WTC11 (cell line): Measurements from ENCODE around the gene LRRC31. TPM values are rescaled to one million over a fixed set of nuclear protein-coding genes. Genes with fewer than 3 reads are reported as not detected.

ENCODE experiments used
- ATAC-seq: fragments of 200-7000 bp; cut with Tn5 transposase; 2 replicates; pipeline ENCODE4 v1.10.0; 2021; ENCODE audit warnings: mild to moderate bottlenecking, moderate library complexity
- CTCF ChIA-PET: fragments of 300-600 bp; sonication (Branson Sonifier 250); formaldehyde crosslinking; loops from one replicate; lab custom pipeline; 2021; ENCODE audit warnings: antibody characterized with exemption; lab: Charles Lee
- POLR2A ChIA-PET: fragments of 350-600 bp; sonication (Branson Sonifier 250); formaldehyde crosslinking; loops from one replicate; lab custom pipeline; 2021; ENCODE audit warnings: antibody characterized with exemption; lab: Charles Lee
- DNase-seq: peaks from one replicate; pipeline ENCODE4 v3.0.0; 2021; ENCODE audit warnings: low spot score
- H3K27ac Mint-ChIP-seq: 2 replicates; pipeline ENCODE4 v1.8.0; 2021; ENCODE audit warnings: mixed read lengths
- H3K27me3 Mint-ChIP-seq: 2 replicates; pipeline ENCODE4 v1.8.0; 2021; ENCODE audit warnings: low read depth, mild to moderate bottlenecking, moderate library complexity, mixed read lengths
- H3K36me3 Mint-ChIP-seq: 2 replicates; pipeline ENCODE4 v1.8.0; 2021; ENCODE audit warnings: mixed read lengths
- H3K4me1 Mint-ChIP-seq: 2 replicates; pipeline ENCODE4 v1.8.0; 2022; ENCODE audit warnings: mixed read lengths
- H3K4me3 Mint-ChIP-seq: 2 replicates; pipeline ENCODE4 v1.8.0; 2021; ENCODE audit warnings: mild to moderate bottlenecking, moderate library complexity, mixed read lengths
- H3K9me3 Mint-ChIP-seq: 2 replicates; pipeline ENCODE4 v1.8.0; 2021; ENCODE audit warnings: mixed read lengths
- ELF4 ChIP-seq: sonication (generic); formaldehyde crosslinking; IDR thresholded peaks from 2 replicates; pipeline ENCODE4 v1.8.1; 2022; ENCODE audit warnings: low read depth, mild to moderate bottlenecking, moderate library complexity, missing genetic modification reagents
- ESRRA ChIP-seq: sonication (generic); formaldehyde crosslinking; IDR thresholded peaks from 2 replicates; pipeline ENCODE4 v1.8.1; 2022; ENCODE audit warnings: mild to moderate bottlenecking, missing genetic modification reagents, borderline replicate concordance
- HMGA2 ChIP-seq: fragments of 250-450 bp; sonication (Bioruptor Pico); IDR thresholded peaks from 2 replicates; pipeline ENCODE4 v1.4.0; 2021; ENCODE audit warnings: mild to moderate bottlenecking, moderate library complexity
- JAZF1 ChIP-seq: fragments of 250-450 bp; sonication (Bioruptor Pico); IDR thresholded peaks from 2 replicates; pipeline ENCODE4 v1.9.0; 2021; ENCODE audit warnings: moderate library complexity, mild to moderate bottlenecking, inconsistent platforms
- MLX ChIP-seq: sonication (generic); formaldehyde crosslinking; IDR thresholded peaks from 2 replicates; pipeline ENCODE4 v1.8.1; 2023; ENCODE audit warnings: mild to moderate bottlenecking, missing genetic modification reagents, moderate library complexity
- NFE2L1 ChIP-seq: sonication (generic); formaldehyde crosslinking; IDR thresholded peaks from 2 replicates; pipeline ENCODE4 v1.8.1; 2023; ENCODE audit warnings: missing genetic modification reagents
- NR3C1 ChIP-seq: sonication (generic); formaldehyde crosslinking; conservative IDR thresholded peaks from 2 replicates; pipeline ENCODE4 v1.8.1; 2023; ENCODE audit warnings: low read depth, mild to moderate bottlenecking, missing genetic modification reagents
- RORB ChIP-seq: fragments of 250-450 bp; sonication (Bioruptor Pico); IDR thresholded peaks from 2 replicates; pipeline ENCODE4 v1.9.0; 2021; ENCODE audit warnings: mild to moderate bottlenecking
- SP1 ChIP-seq: sonication (generic); formaldehyde crosslinking; conservative IDR thresholded peaks from 2 replicates; pipeline ENCODE4 v1.8.1; 2022; ENCODE audit warnings: missing genetic modification reagents
- STAT6 ChIP-seq: sonication (generic); formaldehyde crosslinking; conservative IDR thresholded peaks from 2 replicates; pipeline ENCODE4 v1.8.1; 2023; ENCODE audit warnings: mild to moderate bottlenecking, low read depth, missing genetic modification reagents, moderate library complexity
- TEAD1 ChIP-seq: sonication (generic); formaldehyde crosslinking; IDR thresholded peaks from 2 replicates; pipeline ENCODE4 v1.8.0; 2022; ENCODE audit warnings: mild to moderate bottlenecking, missing genetic modification reagents
- TEAD4 ChIP-seq: sonication (generic); formaldehyde crosslinking; IDR thresholded peaks from 2 replicates; pipeline ENCODE4 v1.8.0; 2022; ENCODE audit warnings: mild to moderate bottlenecking, missing genetic modification reagents
- TP53 ChIP-seq: sonication (generic); formaldehyde crosslinking; IDR thresholded peaks from 2 replicates; pipeline ENCODE4 v1.8.1; 2023; ENCODE audit warnings: mild to moderate bottlenecking, missing genetic modification reagents
- ZMAT4 ChIP-seq: fragments of 250-450 bp; sonication (Bioruptor Pico); IDR thresholded peaks from 2 replicates; pipeline ENCODE4 v1.9.0; 2021; ENCODE audit warnings: mild to moderate bottlenecking
- ZNF219 ChIP-seq: sonication (generic); formaldehyde crosslinking; IDR thresholded peaks from 2 replicates; pipeline ENCODE4 v1.8.0; 2023; ENCODE audit warnings: missing genetic modification reagents, mild to moderate bottlenecking, borderline replicate concordance
- ZNF317 ChIP-seq: sonication (generic); formaldehyde crosslinking; IDR thresholded peaks from 2 replicates; pipeline ENCODE4 v1.8.1; 2023; ENCODE audit warnings: low read depth, mild to moderate bottlenecking, moderate library complexity, missing genetic modification reagents, borderline replicate concordance
- ZNF671 ChIP-seq: fragments of 250-450 bp; sonication (Bioruptor Pico); IDR thresholded peaks from 2 replicates; pipeline ENCODE4 v1.8.0; 2021; ENCODE audit warnings: mild to moderate bottlenecking
- total RNA-seq: library from RNA; stranded (reverse); gene quantifications from 3 replicates; pipeline ENCODE4 v1.2.3, GENCODE V29; 2021
- TF ChIP-seq, protein P1 (sequence below): sonication (generic); formaldehyde crosslinking; IDR thresholded peaks from 2 replicates; pipeline ENCODE4 v1.8.1; 2022; ENCODE audit warnings: mild to moderate bottlenecking, missing genetic modification reagents, moderate library complexity, borderline replicate concordance
- TF ChIP-seq, protein P2 (sequence below): sonication (generic); formaldehyde crosslinking; IDR thresholded peaks from 2 replicates; pipeline ENCODE4 v1.8.0; 2022; ENCODE audit warnings: mild to moderate bottlenecking, missing genetic modification reagents

Gene LRRC31
- total RNA-seq, 1 experiment from 2014 or later = not detected

GRCh38 chr3:169867584-169868210 is 2.0 kb downstream of the LRRC31 start (continued):
- no peak for TF ChIP-seq ZNF219 (CRISPR knock-in tag)
- no peak for TF ChIP-seq STAT6 (CRISPR knock-in tag)
- no peak for TF ChIP-seq TEAD4 (CRISPR knock-in tag)
- TF ChIP-seq MLX (CRISPR knock-in tag) = no peak

DNA sequence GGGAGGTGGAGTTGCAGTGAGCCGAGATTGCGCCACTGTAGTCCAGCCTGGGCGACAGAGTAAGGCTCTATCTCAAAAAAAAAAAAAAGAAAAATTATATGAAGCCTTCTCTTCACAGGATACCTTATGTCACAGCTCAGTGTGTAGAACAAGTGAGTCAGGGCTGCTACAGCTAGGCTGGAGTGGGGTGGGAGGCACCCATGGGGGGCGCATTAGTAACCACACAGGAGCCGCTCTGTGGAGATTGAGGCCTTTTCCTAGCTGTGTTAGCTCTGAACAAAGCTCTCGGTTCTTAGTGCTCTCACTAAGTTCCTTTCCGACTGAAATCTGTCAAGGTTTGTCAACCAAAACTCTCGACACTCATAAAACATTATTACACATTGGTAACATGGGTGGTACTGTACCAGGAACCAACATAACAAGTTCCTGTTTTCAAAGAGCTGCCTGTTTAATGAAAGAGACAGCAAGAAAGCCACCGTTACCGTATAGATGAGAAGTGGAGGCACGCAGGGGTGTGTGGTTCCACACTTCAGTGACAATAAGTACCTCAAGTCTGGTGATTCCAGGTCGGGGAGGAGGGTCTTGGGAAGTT is 4.5 kb downstream of the LRRC31 start:
- H3K4me3 Mint-ChIP-seq = no peak overlapping the region
- H3K27ac Mint-ChIP-seq = no peak overlapping the region
- ChIA-PET CTCF (no interaction called here), POLR2A (no interaction called here)
- no peaks in the 10 kb centered on the region for H3K36me3 Mint-ChIP-seq
- H3K9me3 Mint-ChIP-seq = no peaks in the 10 kb centered on the region
- peaks cover 17% of the 10 kb centered on the region for H3K4me1 Mint-ChIP-seq
- no peak for ATAC-seq
- TF ChIP-seq MLX (CRISPR knock-in tag) (no peak), JAZF1 (no peak), TP53 (CRISPR knock-in tag) (no peak), ESRRA (CRISPR knock-in tag) (no peak), ZMAT4 (no peak), NR3C1 (CRISPR knock-in tag) (no peak), ELF4 (no peak), NFE2L1 (CRISPR knock-in tag) (no peak), SP1 (CRISPR knock-in tag) (no peak), ZNF671 (CRISPR knock-in tag) (no peak), HMGA2 (CRISPR knock-in tag) (no peak), TEAD1 (no peak), RORB (CRISPR knock-in tag) (no peak), ZNF317 (CRISPR knock-in tag) (no peak)
- TF ChIP-seq, protein P1, sequence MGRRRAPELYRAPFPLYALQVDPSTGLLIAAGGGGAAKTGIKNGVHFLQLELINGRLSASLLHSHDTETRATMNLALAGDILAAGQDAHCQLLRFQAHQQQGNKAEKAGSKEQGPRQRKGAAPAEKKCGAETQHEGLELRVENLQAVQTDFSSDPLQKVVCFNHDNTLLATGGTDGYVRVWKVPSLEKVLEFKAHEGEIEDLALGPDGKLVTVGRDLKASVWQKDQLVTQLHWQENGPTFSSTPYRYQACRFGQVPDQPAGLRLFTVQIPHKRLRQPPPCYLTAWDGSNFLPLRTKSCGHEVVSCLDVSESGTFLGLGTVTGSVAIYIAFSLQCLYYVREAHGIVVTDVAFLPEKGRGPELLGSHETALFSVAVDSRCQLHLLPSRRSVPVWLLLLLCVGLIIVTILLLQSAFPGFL (CRISPR knock-in tag) = no peak
- TF ChIP-seq, protein P2, sequence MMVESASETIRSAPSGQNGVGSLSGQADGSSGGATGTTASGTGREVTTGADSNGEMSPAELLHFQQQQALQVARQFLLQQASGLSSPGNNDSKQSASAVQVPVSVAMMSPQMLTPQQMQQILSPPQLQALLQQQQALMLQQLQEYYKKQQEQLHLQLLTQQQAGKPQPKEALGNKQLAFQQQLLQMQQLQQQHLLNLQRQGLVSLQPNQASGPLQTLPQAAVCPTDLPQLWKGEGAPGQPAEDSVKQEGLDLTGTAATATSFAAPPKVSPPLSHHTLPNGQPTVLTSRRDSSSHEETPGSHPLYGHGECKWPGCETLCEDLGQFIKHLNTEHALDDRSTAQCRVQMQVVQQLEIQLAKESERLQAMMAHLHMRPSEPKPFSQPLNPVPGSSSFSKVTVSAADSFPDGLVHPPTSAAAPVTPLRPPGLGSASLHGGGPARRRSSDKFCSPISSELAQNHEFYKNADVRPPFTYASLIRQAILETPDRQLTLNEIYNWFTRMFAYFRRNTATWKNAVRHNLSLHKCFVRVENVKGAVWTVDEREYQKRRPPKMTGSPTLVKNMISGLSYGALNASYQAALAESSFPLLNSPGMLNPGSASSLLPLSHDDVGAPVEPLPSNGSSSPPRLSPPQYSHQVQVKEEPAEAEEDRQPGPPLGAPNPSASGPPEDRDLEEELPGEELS (CRISPR knock-in tag) = no peak
- H3K27me3 Mint-ChIP-seq = no peaks in the 10 kb centered on the region
- DNase-seq = no peak
